ENCODE data around the gene MMAB. TPM values are rescaled to one million over a fixed set of nuclear protein-coding genes. Genes with fewer than 3 reads are reported as not detected.

Gene MMAB
- total and polyA plus RNA-seq, 5 experiments from 2014 or later, result 20.6 to 39.1 (median 28.2) TPM

- POLR2A ChIA-PET, result no interaction called here
- Mint-ChIP-seq H3K27ac (no peak overlapping the region), H3K4me3 (no peak overlapping the region), H3K9me3 (no peaks in the 10 kb centered on the region), H3K27me3 (peaks cover 7 to 23% (median 10%) of the 10 kb centered on the region in 5 donors), H3K36me3 (no peaks in the 10 kb centered on the region), H3K4me1 (peaks cover 0 to 10% (median 0%) of the 10 kb centered on the region in 4 donors)
- DNase-seq (no peak), ATAC-seq (no peak)
Observed at GRCh38 chr12:109551108-109551507, 22.2 kb downstream of the MMAB start.

GRCh38 chr12:109550281-109550680 is 23.0 kb downstream of the MMAB start:
- H3K4me3 Mint-ChIP-seq, result no peak overlapping the region
- no peak overlapping the region for H3K27ac Mint-ChIP-seq
- DNase-seq (no peak), ATAC-seq (no peak)
- H3K9me3 Mint-ChIP-seq, result no peaks in the 10 kb centered on the region
- no peaks in the 10 kb centered on the region for H3K36me3 Mint-ChIP-seq
- POLR2A ChIA-PET, result no interaction called here
- peaks cover 0 to 18% (median 1%) of the 10 kb centered on the region in 4 donors for H3K4me1 Mint-ChIP-seq
- H3K27me3 Mint-ChIP-seq, result peaks cover 7 to 26% (median 10%) of the 10 kb centered on the region in 5 donors

- POLR2A ChIA-PET, result no interaction called here
- ATAC-seq, result no peak
- peak in 1 of 10 donors; percentile 36 for DNase-seq
- H3K4me1 Mint-ChIP-seq, result peaks cover 4 to 23% (median 7%) of the 10 kb centered on the region in 4 donors
- H3K27ac Mint-ChIP-seq, result no peak overlapping the region
- H3K27me3 Mint-ChIP-seq, result peaks cover 7 to 29% (median 10%) of the 10 kb centered on the region in 5 donors
- H3K9me3 Mint-ChIP-seq, result no peaks in the 10 kb centered on the region
- no peaks in the 10 kb centered on the region for H3K36me3 Mint-ChIP-seq
- H3K4me3 Mint-ChIP-seq, result no peak overlapping the region
Observed at GRCh38 chr12:109549613-109550270, 23.6 kb downstream of the MMAB start.

GRCh38 chr12:109548258-109548657 is 25.0 kb downstream of the MMAB start:
- Mint-ChIP-seq H3K4me1 (peaks cover 4 to 31% (median 9%) of the 10 kb centered on the region in 4 donors), H3K9me3 (no peaks in the 10 kb centered on the region), H3K4me3 (no peak overlapping the region), H3K36me3 (no peaks in the 10 kb centered on the region), H3K27ac (no peak overlapping the region), H3K27me3 (peaks cover 7 to 31% (median 10%) of the 10 kb centered on the region in 5 donors)
- ATAC-seq (no peak), DNase-seq (no peak)
- POLR2A ChIA-PET, result no interaction called here

- Mint-ChIP-seq H3K9me3 (no peaks in the 10 kb centered on the region), H3K4me1 (peaks cover 4 to 37% (median 9%) of the 10 kb centered on the region in 4 donors), H3K27ac (no peak overlapping the region), H3K4me3 (no peak overlapping the region), H3K27me3 (peaks cover 7 to 31% (median 10%) of the 10 kb centered on the region in 5 donors), H3K36me3 (no peaks in the 10 kb centered on the region)
- no peak for DNase-seq
- ATAC-seq, result no peak
- POLR2A ChIA-PET, result no interaction called here
Observed at GRCh38 chr12:109547286-109547685, 26.0 kb downstream of the MMAB start.

GRCh38 chr12:109545826-109546225 is 27.5 kb downstream of the MMAB start:
- no peak for ATAC-seq
- Mint-ChIP-seq H3K4me3 (no peak overlapping the region), H3K36me3 (no peaks in the 10 kb centered on the region), H3K27ac (no peak overlapping the region), H3K4me1 (peaks cover 4 to 37% (median 9%) of the 10 kb centered on the region in 4 donors), H3K27me3 (peaks cover 7 to 31% (median 10%) of the 10 kb centered on the region in 5 donors), H3K9me3 (no peaks in the 10 kb centered on the region)
- POLR2A ChIA-PET, result no interaction called here
- DNase-seq, result no peak

GRCh38 chr12:109544955-109545531 is 28.3 kb downstream of the MMAB start:
- ATAC-seq (no peak), DNase-seq (peak in 1 of 10 donors; percentile 6)
- POLR2A ChIA-PET, result no interaction called here
- H3K27me3 Mint-ChIP-seq, result peaks cover 7 to 31% (median 10%) of the 10 kb centered on the region in 5 donors
- peaks cover 4 to 37% (median 9%) of the 10 kb centered on the region in 4 donors for H3K4me1 Mint-ChIP-seq
- no peaks in the 10 kb centered on the region for H3K9me3 Mint-ChIP-seq
- H3K36me3 Mint-ChIP-seq, result no peaks in the 10 kb centered on the region
- H3K4me3 Mint-ChIP-seq, result peak overlapping the region in 2 of 10 donors; percentile 17 to 69
- H3K27ac Mint-ChIP-seq, result peak overlapping the region in 2 of 10 donors; percentile 42 to 76

- H3K27ac Mint-ChIP-seq, result no peak overlapping the region
- no peaks in the 10 kb centered on the region for H3K9me3 Mint-ChIP-seq
Observed at GRCh38 chr12:109542876-109543275, 30.4 kb downstream of the MMAB start.

GRCh38 chr12:109542014-109542413 is 31.3 kb downstream of the MMAB start:
- no peak for ATAC-seq
- Mint-ChIP-seq H3K27me3 (peaks cover 0 to 14% (median under 1%) of the 10 kb centered on the region in 5 donors), H3K4me3 (no peak overlapping the region), H3K27ac (peak overlapping the region in 1 of 10 donors; percentile 12), H3K36me3 (no peaks in the 10 kb centered on the region), H3K9me3 (no peaks in the 10 kb centered on the region), H3K4me1 (peaks cover 4 to 27% (median 9%) of the 10 kb centered on the region in 4 donors)
- POLR2A ChIA-PET, result no interaction called here
- no peak for DNase-seq

More at GRCh38 chr12:109542876-109543275, 30.4 kb downstream of the MMAB start:
- Mint-ChIP-seq H3K27me3 (peaks cover 7 to 23% (median 8%) of the 10 kb centered on the region in 5 donors), H3K4me3 (no peak overlapping the region), H3K36me3 (no peaks in the 10 kb centered on the region), H3K4me1 (peaks cover 4 to 35% (median 9%) of the 10 kb centered on the region in 4 donors)
- POLR2A ChIA-PET, result no interaction called here
- ATAC-seq (no peak), DNase-seq (no peak)

- Mint-ChIP-seq H3K4me3 (no peak overlapping the region), H3K36me3 (peaks cover 0 to 5% (median 0%) of the 10 kb centered on the region in 3 donors), H3K27ac (no peak overlapping the region), H3K9me3 (no peaks in the 10 kb centered on the region), H3K27me3 (peaks cover 0 to 10% (median 0%) of the 10 kb centered on the region in 5 donors), H3K4me1 (peaks cover 4 to 27% (median 9%) of the 10 kb centered on the region in 4 donors)
- DNase-seq (no peak), ATAC-seq (no peak)
- POLR2A ChIA-PET, result no interaction called here
Observed at GRCh38 chr12:109541413-109541726, 31.9 kb downstream of the MMAB start.

GRCh38 chr12:109540526-109541412 is 32.5 kb downstream of the MMAB start:
- H3K4me3 Mint-ChIP-seq, result no peak overlapping the region
- no peak for ATAC-seq
- no peaks in the 10 kb centered on the region for H3K9me3 Mint-ChIP-seq
- no peak for DNase-seq
- H3K36me3 Mint-ChIP-seq, result peaks cover 0 to 11% (median 0%) of the 10 kb centered on the region in 3 donors
- H3K27me3 Mint-ChIP-seq, result peaks cover 0 to 7% (median 0%) of the 10 kb centered on the region in 5 donors
- peaks cover 4 to 23% (median 9%) of the 10 kb centered on the region in 4 donors for H3K4me1 Mint-ChIP-seq
- H3K27ac Mint-ChIP-seq, result no peak overlapping the region
- POLR2A ChIA-PET, result no interaction called here

- Mint-ChIP-seq H3K27ac (no peak overlapping the region), H3K27me3 (peaks cover 0 to 2% (median 0%) of the 10 kb centered on the region in 5 donors), H3K9me3 (no peaks in the 10 kb centered on the region), H3K4me3 (no peak overlapping the region), H3K36me3 (peaks cover 0 to 21% (median 0%) of the 10 kb centered on the region in 3 donors), H3K4me1 (peaks cover 0 to 11% (median under 1%) of the 10 kb centered on the region in 4 donors)
- POLR2A ChIA-PET, result no interaction called here
- ATAC-seq, result no peak
- peak in 1 of 10 donors; percentile 37 for DNase-seq
Observed at GRCh38 chr12:109539508-109539907, 33.8 kb downstream of the MMAB start.

Data from naive thymus-derived CD8-positive, alpha-beta T cell (primary cell).